Upper lobe of left lung (tissue), 4 donors: ENCODE measurements around the gene COX10.

Source experiments
- EP300 ChIP-seq, 4 donors: sonication (generic); formaldehyde crosslinking; IDR thresholded peaks; one replicate each; pipeline ENCODE4 v1.5.1; 2017; ENCODE audit warnings: antibody characterized with exemption in 4 of 4, control low read depth in 2 of 4
- POLR2A ChIP-seq, 4 donors: fragments of 450-650 bp; IDR thresholded peaks; one replicate each; pipeline ENCODE4 v1.5.1; 2016 to 2017; ENCODE audit warnings: antibody characterized with exemption in 4 of 4, mild to moderate bottlenecking in 2 of 4
- POLR2AphosphoS5 ChIP-seq, 2 donors: sonication (generic); formaldehyde crosslinking; IDR thresholded peaks; one replicate each; pipeline ENCODE4 v1.5.1; 2017; ENCODE audit warnings: antibody characterized with exemption in 2 of 2
- TF ChIP-seq, protein P1 (sequence below), 6 experiments: fragments of 450-650 bp in 4 of 6; fragments of 200-600 bp in 2 of 6; sonication (generic) in 2 of 6; IDR thresholded peaks; one replicate each; pipeline ENCODE4 v1.5.1; 2016 to 2019; ENCODE audit warnings: antibody characterized with exemption in 6 of 6

DNA sequence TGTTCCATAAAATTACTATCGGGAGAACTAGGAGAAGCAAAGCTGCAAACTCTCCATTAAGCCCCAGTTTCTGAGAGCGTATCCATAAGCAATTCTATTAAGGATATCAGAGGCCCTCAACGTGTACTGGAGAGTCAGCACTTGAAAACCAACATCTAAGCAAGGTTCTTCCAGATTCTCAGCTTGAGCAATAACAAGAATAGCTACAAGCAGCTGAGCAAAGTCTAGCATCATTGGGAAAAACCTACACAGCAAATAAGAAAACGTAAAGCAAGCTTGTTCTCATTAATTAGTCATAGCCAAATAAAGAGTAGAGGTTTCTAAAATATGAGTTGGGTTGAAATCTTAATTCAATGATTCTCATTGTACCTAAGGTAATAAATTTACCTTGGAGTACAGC lies 26.9 kb upstream of the COX10 start:
- TF ChIP-seq POLR2AphosphoS5 (IDR thresholded peaks at IDR 0.05) = no peak
- TF ChIP-seq EP300 (IDR thresholded peaks at IDR 0.05) = no peak
- TF ChIP-seq, protein P1, sequence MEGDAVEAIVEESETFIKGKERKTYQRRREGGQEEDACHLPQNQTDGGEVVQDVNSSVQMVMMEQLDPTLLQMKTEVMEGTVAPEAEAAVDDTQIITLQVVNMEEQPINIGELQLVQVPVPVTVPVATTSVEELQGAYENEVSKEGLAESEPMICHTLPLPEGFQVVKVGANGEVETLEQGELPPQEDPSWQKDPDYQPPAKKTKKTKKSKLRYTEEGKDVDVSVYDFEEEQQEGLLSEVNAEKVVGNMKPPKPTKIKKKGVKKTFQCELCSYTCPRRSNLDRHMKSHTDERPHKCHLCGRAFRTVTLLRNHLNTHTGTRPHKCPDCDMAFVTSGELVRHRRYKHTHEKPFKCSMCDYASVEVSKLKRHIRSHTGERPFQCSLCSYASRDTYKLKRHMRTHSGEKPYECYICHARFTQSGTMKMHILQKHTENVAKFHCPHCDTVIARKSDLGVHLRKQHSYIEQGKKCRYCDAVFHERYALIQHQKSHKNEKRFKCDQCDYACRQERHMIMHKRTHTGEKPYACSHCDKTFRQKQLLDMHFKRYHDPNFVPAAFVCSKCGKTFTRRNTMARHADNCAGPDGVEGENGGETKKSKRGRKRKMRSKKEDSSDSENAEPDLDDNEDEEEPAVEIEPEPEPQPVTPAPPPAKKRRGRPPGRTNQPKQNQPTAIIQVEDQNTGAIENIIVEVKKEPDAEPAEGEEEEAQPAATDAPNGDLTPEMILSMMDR (IDR thresholded peaks at IDR 0.05) = no peak
- no peak for TF ChIP-seq POLR2A (IDR thresholded peaks at IDR 0.05)
